Cardiac fibroblast (primary cell): Measurements from ENCODE around the gene KIF2C.

Experiments
- DNase-seq, 2 donors: peaks; one replicate each; pipeline versions ENCODE4 v3.0.0 to v3.0.0-alpha.2; 2010; ENCODE audit warnings: low read depth in 2 of 2
- H3K4me3 ChIP-seq, 2 donors: replicated peaks in 1 of 2; 1 replicate in 1 of 2; 2 replicates in 1 of 2; pipeline ENCODE4 v1.5.1; 2011; ENCODE audit warnings: low read depth in 2 of 2, low read length in 2 of 2, mild to moderate bottlenecking in 2 of 2, moderate library complexity in 1 of 2
- TF ChIP-seq, protein P1 (sequence below): IDR thresholded peaks from one replicate; pipeline ENCODE4 v1.5.1; 2011; ENCODE audit warnings: low read depth, mild to moderate bottlenecking, low read length, inconsistent platforms

Gene KIF2C

DNA sequence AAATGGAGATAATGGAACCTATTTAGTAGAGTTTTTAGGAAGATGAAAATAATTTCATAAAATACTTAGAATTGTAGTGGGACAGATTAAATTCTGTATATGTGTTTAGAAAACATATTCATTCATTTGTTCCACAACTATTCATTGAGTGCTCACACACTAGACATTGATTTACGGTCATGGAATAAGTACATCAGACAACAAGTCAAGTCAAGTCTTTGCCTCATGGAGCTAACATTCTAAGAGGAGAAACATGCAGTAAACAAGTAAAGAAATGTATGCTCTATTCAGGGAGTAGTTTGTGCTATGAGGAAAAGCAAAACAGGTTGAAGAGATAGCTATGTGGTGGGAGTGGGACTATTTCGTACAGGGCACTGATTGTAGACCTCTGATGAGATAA lies 77.7 kb downstream of the KIF2C start:
- no peak overlapping the region for H3K4me3 ChIP-seq
- TF ChIP-seq, protein P1, sequence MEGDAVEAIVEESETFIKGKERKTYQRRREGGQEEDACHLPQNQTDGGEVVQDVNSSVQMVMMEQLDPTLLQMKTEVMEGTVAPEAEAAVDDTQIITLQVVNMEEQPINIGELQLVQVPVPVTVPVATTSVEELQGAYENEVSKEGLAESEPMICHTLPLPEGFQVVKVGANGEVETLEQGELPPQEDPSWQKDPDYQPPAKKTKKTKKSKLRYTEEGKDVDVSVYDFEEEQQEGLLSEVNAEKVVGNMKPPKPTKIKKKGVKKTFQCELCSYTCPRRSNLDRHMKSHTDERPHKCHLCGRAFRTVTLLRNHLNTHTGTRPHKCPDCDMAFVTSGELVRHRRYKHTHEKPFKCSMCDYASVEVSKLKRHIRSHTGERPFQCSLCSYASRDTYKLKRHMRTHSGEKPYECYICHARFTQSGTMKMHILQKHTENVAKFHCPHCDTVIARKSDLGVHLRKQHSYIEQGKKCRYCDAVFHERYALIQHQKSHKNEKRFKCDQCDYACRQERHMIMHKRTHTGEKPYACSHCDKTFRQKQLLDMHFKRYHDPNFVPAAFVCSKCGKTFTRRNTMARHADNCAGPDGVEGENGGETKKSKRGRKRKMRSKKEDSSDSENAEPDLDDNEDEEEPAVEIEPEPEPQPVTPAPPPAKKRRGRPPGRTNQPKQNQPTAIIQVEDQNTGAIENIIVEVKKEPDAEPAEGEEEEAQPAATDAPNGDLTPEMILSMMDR, result no peak
- DNase-seq, result no peak
